Activated B cell treated with CpG ODN at 0.5 μM for 24 hours (primary cell): ENCODE measurements around the gene UTS2R. TPM values are rescaled to one million over a fixed set of nuclear protein-coding genes. Genes with fewer than 3 reads are reported as not detected.
A peak's percentile ranks its signal among the peaks of the same experiment; 100 is the strongest.
"Not testable (repeated sequence)": the region's sequence is repeated elsewhere in the genome, so short reads cannot be mapped to it uniquely, and the experiment has no call there.

Experiments used
- ATAC-seq: fragments of 200-7000 bp; cut with Tn5 transposase; one replicate; pipeline ENCODE4 v1.10.0; 2021; ENCODE audit warnings: low read depth, mild to moderate bottlenecking, moderate library complexity
- CTCF ChIA-PET: fragments of 350-600 bp; sonication (Branson Sonifier 250); formaldehyde crosslinking; loops from one replicate; lab custom pipeline; 2021; ENCODE audit warnings: antibody characterized with exemption; lab: Charles Lee
- POLR2A ChIA-PET: fragments of 350-600 bp; sonication (Branson Sonifier 250); formaldehyde crosslinking; loops from one replicate; lab custom pipeline; 2021; ENCODE audit warnings: antibody characterized with exemption; lab: Charles Lee
- DNase-seq: peaks from one replicate; pipeline ENCODE4 v3.0.0; 2022
- H3K27ac Mint-ChIP-seq: one replicate; pipeline ENCODE4 v1.8.0; 2020; ENCODE audit warnings: mixed read lengths
- H3K27me3 Mint-ChIP-seq: one replicate; pipeline ENCODE4 v1.8.0; 2021; ENCODE audit warnings: mixed read lengths
- H3K36me3 Mint-ChIP-seq: one replicate; pipeline ENCODE4 v1.8.0; 2021; ENCODE audit warnings: low read depth, mixed read lengths
- H3K4me1 Mint-ChIP-seq: one replicate; pipeline ENCODE4 v1.8.0; 2021; ENCODE audit warnings: mixed read lengths
- H3K4me3 Mint-ChIP-seq: one replicate; pipeline ENCODE4 v1.8.0; 2020; ENCODE audit warnings: mild to moderate bottlenecking, mixed read lengths
- H3K9me3 Mint-ChIP-seq: one replicate; pipeline ENCODE4 v1.8.0; 2020; ENCODE audit warnings: mixed read lengths
- intact Hi-C: fragments of 100-400 bp; cut with micrococcal nuclease; formaldehyde crosslinking; loops from one replicate; pipeline ENCODE4 v1.15.1; 2024
- total RNA-seq: library from RNA; stranded (reverse); gene quantifications from 2 replicates; pipeline ENCODE4 v1.2.3, GENCODE V29; 2022
- TF ChIP-seq, protein P1 (sequence below): fragments of 200-600 bp; IDR thresholded peaks from one replicate; pipeline ENCODE4 v1.8.0; 2022; ENCODE audit warnings: antibody characterized with exemption, mild to moderate bottlenecking

The UTS2R gene
- total RNA-seq, 1 donor from 2014 or later, result not detected

DNA sequence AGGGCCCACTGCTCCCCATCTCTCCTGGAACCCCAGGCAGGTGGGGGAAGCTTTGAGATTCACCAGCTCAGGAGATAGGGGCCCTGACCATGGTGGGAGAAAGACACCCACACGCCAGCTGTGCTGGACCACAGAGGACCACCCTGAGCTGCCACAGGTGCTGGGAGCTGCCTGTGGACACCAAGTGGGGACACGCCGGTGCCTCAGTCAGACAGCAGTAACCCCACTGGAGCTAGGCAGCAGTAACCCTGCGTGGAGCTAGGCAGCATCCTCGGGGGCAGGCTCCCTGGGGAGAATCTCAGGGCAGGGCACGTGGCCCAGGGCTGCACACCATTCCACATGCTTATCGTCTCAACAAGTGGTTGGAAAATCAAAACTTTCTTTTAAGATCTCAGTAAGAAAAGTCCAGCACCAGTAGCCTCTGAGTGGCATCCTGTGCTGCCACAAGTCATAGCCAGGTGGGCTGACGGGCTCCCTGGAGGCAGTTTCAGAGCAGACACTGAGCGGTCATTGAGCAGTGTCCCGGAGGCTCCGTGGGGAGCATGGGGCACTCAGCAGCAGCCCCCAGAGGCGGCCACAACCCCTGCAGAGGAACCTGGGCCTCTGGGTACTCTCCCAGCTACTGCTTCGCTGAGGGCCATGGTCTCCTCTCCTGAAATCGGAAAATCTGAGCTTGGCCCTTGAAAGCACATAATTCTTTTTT, 38.6 kb downstream of the UTS2R start:
- Mint-ChIP-seq H3K36me3 (peaks cover 41% of the 10 kb centered on the region), H3K9me3 (no peaks in the 10 kb centered on the region), H3K4me3 (no peak overlapping the region), H3K4me1 (peaks cover 25% of the 10 kb centered on the region), H3K27me3 (no peaks in the 10 kb centered on the region), H3K27ac (no peak overlapping the region)
- DNase-seq (no peak), ATAC-seq (no peak)
- TF ChIP-seq, protein P1, sequence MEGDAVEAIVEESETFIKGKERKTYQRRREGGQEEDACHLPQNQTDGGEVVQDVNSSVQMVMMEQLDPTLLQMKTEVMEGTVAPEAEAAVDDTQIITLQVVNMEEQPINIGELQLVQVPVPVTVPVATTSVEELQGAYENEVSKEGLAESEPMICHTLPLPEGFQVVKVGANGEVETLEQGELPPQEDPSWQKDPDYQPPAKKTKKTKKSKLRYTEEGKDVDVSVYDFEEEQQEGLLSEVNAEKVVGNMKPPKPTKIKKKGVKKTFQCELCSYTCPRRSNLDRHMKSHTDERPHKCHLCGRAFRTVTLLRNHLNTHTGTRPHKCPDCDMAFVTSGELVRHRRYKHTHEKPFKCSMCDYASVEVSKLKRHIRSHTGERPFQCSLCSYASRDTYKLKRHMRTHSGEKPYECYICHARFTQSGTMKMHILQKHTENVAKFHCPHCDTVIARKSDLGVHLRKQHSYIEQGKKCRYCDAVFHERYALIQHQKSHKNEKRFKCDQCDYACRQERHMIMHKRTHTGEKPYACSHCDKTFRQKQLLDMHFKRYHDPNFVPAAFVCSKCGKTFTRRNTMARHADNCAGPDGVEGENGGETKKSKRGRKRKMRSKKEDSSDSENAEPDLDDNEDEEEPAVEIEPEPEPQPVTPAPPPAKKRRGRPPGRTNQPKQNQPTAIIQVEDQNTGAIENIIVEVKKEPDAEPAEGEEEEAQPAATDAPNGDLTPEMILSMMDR, result no peak
- ChIA-PET CTCF (no interaction called here), POLR2A (interaction anchor here (0.5 kb wide), 1 partner anchor 537 kb away, joined by 17 read pairs; no protein-coding TSS in a partner anchor)
- intact Hi-C loops, result no loop called here

DNA sequence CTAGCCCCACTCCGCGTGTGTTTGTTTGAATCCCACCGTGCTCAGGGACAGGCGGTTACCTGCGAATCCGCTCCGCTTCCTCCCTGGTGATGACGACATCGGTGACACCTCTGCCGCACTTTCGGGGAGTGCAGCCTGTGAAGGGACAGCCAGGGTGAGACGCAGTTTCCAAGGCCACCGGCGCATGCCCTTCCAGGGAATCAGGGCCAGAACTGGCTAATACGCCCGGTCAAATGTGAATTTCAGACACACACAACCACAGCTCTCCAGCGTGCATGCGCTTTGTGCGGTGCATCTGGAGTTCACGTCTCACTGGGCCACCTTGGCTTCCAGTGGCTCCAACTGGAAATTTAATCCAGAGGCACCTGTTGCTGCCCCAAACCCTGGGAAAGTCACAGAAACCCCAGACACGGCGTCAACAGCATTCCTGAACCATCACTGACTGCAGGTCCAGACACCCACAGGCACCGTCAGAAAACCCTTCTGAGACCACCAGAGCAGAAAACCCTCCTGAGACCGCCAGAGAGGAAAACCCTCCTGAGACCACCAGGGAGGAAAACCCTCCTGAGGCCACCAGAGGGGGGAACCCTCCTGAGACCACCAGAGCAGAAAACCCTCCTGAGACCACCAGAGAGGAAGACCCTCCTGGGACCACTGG, 40.0 kb downstream of the UTS2R start:
- ChIA-PET POLR2A (no interaction called here), CTCF (no interaction called here)
- H3K27ac Mint-ChIP-seq, result no peak overlapping the region

DNA sequence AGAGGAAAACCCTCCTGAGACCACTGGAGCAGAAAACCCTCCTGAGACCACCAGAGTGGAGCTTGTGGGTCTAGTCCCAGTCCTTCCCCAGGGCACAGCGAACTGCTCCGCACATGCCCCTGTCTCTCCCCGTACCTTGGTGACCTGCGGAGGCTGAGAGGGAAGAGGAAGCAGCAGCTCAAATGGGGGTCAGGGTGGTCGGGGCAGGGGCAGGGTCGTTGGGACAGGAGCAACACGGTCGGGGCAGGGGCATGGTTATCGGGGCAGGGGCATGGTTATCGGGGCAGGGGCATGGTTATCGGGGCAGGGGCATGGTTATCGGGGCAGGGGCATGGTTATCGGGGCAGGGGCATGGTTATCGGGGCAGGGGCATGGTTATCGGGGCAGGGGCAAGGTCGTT, 40.5 kb downstream of the UTS2R start:
- intact Hi-C loops, ATAC-seq, POLR2A ChIA-PET, DNase-seq, H3K27ac Mint-ChIP-seq, H3K4me3 Mint-ChIP-seq, CTCF ChIA-PET, H3K27me3 Mint-ChIP-seq, H3K9me3 Mint-ChIP-seq: not testable (repeated sequence)
- Mint-ChIP-seq H3K4me1 (peaks cover 27% of the 10 kb centered on the region), H3K36me3 (peaks cover 36% of the 10 kb centered on the region)

More for the DNA sequence above, 40.0 kb downstream of the UTS2R start:
- DNase-seq (no peak), ATAC-seq (no peak)
- Mint-ChIP-seq H3K4me1 (peaks cover 27% of the 10 kb centered on the region), H3K9me3 (no peaks in the 10 kb centered on the region), H3K4me3 (no peak overlapping the region), H3K36me3 (peaks cover 36% of the 10 kb centered on the region), H3K27me3 (no peaks in the 10 kb centered on the region)
- intact Hi-C loops, result no loop called here
- TF ChIP-seq, protein P1, result no peak

DNA sequence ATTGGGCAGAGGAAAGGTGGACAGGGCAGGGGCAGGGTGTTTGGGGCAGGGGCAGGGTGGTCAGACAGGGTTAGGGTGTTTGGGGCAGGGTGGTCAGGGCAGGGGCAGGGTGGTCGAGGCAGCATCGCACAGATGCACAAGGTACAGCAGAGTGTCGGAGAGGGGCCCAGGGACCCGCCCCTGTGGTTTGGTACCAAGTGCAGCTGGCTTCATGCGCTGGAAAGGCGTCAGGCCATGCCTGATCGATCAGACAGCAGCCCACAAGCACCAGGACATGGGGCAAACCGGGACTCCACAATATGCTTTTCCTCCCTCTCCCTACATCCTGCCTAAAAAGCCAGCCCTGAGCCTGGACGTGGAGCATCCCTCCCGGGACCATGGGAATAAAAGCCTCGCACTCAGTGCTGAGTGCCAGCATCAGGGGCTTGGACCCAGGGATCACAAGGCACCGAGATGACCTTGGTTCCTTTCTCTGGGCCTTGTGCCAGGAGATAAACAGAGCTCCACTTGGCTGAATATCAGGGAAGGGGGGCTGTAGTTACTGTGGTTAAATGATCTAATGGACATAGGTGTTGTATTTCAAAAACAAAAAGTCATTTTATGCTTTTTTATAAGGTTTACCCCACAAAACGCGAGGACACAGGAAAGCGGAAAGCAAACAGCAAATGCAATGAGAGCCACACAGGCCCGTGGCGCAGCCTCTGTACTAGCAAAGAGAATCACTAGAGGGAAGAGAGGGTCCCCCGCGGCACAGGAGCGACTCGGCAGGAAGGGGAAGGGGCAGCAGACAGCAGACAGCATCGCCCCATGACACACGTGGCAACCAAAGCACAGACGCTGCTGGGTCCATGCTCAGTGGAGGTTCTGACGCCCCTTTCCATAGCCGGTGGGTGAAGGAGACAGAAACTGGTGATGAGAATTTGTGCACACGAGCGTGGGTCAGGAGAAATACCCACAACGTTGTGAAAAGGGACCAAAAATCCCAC, 41.3 kb downstream of the UTS2R start:
- H3K9me3 Mint-ChIP-seq, result no peaks in the 10 kb centered on the region
- H3K36me3 Mint-ChIP-seq, result peaks cover 30% of the 10 kb centered on the region
- DNase-seq (no peak), ATAC-seq (no peak)
- no peak overlapping the region for H3K4me3 Mint-ChIP-seq
- TF ChIP-seq, protein P1, result no peak
- POLR2A ChIA-PET, result no interaction called here
- CTCF ChIA-PET, result no interaction called here
- no peak overlapping the region for H3K27ac Mint-ChIP-seq
- peaks cover 24% of the 10 kb centered on the region for H3K4me1 Mint-ChIP-seq
- H3K27me3 Mint-ChIP-seq, result no peaks in the 10 kb centered on the region
- intact Hi-C loops, result no loop called here

DNA sequence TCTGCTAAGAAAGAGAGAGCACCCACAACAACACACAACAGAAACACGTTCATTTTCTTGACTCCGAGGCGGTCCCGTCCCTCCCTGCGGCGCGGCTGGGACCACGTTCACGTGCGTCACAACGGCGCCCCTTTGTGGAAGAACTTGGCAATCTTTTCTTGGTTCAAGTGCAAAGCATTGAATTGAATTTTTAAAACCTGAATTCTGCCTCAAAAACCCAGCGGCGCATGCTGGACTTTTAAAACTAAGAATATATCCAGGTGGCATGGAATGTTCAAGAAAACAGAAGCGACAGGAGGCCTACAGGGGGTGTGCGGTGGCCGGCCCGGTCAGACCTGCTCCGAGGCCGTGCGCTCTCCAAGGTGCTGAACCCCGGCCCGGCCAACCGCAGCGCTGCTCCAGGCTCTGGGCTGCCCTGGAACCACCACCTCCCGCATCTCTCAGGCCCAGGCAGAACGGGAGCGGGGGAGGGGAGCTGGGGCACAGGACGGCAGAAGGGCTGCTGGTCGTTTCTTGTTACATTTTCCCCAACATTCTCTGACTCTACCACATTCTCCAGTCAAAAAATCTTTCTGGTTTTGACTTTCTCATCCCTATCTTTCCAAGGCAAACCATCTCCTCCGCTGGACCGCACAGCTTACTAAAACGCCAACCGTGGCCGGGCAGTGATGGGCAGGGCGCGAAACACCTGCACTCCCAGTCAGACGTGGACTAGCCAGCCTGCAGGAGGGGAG, 43.1 kb downstream of the UTS2R start:
- H3K36me3 Mint-ChIP-seq, result peaks cover 20% of the 10 kb centered on the region
- no peaks in the 10 kb centered on the region for H3K9me3 Mint-ChIP-seq
- no peaks in the 10 kb centered on the region for H3K27me3 Mint-ChIP-seq
- TF ChIP-seq, protein P1, result no peak
- ChIA-PET CTCF (interaction anchor here (0.7 to 1.0 kb wide), 2 partner anchors 62 to 66 kb away, joined by 3 read pairs; no protein-coding TSS in a partner anchor), POLR2A (interaction anchor here (0.6 to 1.5 kb wide), 3 partner anchors 35 to 248 kb away, joined by 3 to 4 read pairs (median 3); no protein-coding TSS in a partner anchor)
- ATAC-seq, result peak; percentile 22
- intact Hi-C loops, result loop anchor here (1.0 to 5.0 kb wide), 4 partner anchors 63 to 283 kb away; partner anchors contain the start of gene RAB40B
- H3K4me3 Mint-ChIP-seq, result no peak overlapping the region
- H3K27ac Mint-ChIP-seq, result peak overlapping the region; percentile 37
- peaks cover 26% of the 10 kb centered on the region for H3K4me1 Mint-ChIP-seq
- peak; percentile 64 for DNase-seq
